Measurements from ENCODE around the gene BIRC7. TPM values are rescaled to one million over a fixed set of nuclear protein-coding genes. Genes with fewer than 3 reads are reported as not detected.

The BIRC7 gene
- total RNA-seq, result not detected

DNA sequence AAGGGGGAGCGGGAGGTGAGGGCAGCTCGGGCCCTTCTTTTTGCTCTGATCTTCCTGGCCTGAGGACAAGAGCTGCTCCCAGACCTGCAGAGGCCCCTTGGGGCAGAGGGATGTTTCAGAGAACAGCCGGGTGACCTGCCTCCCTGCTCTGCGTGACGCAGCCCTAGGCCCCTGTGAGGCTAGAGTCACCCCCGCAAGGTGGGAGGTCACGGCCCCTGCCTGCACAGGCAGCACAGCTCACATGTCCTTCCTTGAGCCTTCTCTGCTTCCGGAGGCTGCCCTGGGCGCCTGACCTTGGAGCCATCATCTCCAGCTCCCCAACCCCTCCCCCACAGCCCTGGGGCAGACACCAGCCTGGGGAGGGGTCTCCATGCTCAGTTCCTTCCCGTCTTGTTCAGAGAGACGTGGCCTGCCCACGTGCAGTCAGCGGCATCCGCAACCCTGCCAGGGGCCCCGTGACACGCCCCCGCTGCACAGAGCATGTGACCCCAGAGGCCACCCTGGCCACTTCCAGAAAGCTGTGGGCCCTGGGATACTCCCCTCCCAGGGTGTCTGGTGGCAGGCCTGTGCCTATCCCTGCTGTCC lies at the start of gene BIRC7:
Gene BIRC7 (plus strand): TSS at position 507 of the 585 bp plus-strand sequence. CDS start 192 bp downstream, outside the sequence.
- Mint-ChIP-seq H3K36me3 (no peaks in the 10 kb centered on the region), H3K27ac (no peak within 1 kb of the TSS), H3K4me1 (ENCODE audit: low read depth in 2 of 2) (no peaks in the 10 kb centered on the region), H3K27me3 (peaks cover 14 to 19% of the 10 kb centered on the region in 2 donors), H3K4me3 (no peak within 1 kb of the TSS), H3K9me3 (no peaks in the 10 kb centered on the region)
- ATAC-seq, result no peak
- DNase-seq (ENCODE audit: low spot score), result no peak

GRCh38 chr20:63186084-63186483 lies 49.6 kb upstream of the BIRC7 start:
- no peak overlapping the region for H3K27ac Mint-ChIP-seq
- H3K27me3 Mint-ChIP-seq, result peaks cover 0 to 2% of the 10 kb centered on the region in 2 donors
- no peaks in the 10 kb centered on the region for H3K36me3 Mint-ChIP-seq
- ATAC-seq, result no peak
- no peaks in the 10 kb centered on the region for H3K9me3 Mint-ChIP-seq
- H3K4me3 Mint-ChIP-seq, result no peak overlapping the region
- DNase-seq (ENCODE audit: low spot score), result no peak
- H3K4me1 Mint-ChIP-seq (ENCODE audit: low read depth in 2 of 2), result no peaks in the 10 kb centered on the region

- Mint-ChIP-seq H3K4me1 (ENCODE audit: low read depth in 2 of 2) (no peaks in the 10 kb centered on the region), H3K27me3 (peaks cover 0 to 2% of the 10 kb centered on the region in 2 donors), H3K4me3 (no peak overlapping the region), H3K36me3 (no peaks in the 10 kb centered on the region), H3K9me3 (no peaks in the 10 kb centered on the region), H3K27ac (no peak overlapping the region)
- DNase-seq (ENCODE audit: low spot score), result no peak
- ATAC-seq, result no peak
These were observed 49.0 kb upstream of the BIRC7 start for GRCh38 chr20:63186528-63187316.

DNA sequence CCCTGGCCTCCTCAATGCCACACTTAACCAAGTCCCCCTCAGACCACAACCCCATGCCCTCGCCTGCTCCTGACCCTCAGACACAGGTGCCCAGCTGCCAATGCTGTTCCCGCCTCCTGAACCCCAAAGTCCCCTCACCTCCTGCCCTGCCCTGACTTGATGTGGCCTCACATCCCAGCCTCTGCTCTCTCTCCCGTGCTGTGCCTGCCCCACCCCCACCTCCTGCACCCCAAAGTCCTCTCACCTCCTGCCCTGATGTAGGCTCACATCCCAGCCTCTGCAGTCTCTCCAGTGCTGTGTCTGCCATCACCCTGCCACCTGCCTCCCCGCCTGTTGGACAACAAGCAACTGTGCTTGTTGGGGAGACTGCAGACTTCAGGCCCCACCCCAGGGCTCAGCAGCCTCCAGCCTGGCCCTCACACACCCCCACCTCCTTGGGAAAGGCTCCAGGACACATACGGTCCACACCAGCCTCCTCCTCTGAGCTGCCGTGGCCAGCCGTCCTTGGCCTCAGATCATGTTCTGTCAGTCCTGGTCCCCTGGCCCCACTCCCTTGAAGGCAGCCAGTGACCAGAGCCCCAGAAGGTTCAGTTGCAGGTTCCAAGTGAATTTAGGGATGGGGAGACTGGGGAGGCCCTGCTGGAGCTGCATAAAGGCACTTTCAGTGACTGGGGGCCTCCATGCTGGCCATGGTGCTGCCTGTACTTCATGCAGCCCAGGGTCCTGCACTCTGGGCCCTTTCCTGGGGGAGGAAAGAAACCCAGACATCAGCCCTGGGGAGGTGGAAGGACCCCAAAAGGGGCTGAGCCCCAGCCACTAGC lies 48.2 kb upstream of the BIRC7 start:
- Mint-ChIP-seq H3K27me3 (peaks cover 0 to under 1% of the 10 kb centered on the region in 2 donors), H3K9me3 (no peaks in the 10 kb centered on the region), H3K36me3 (no peaks in the 10 kb centered on the region), H3K4me3 (no peak overlapping the region), H3K27ac (no peak overlapping the region), H3K4me1 (ENCODE audit: low read depth in 2 of 2) (no peaks in the 10 kb centered on the region)
- ATAC-seq, result no peak
- no peak for DNase-seq (ENCODE audit: low spot score)

DNA sequence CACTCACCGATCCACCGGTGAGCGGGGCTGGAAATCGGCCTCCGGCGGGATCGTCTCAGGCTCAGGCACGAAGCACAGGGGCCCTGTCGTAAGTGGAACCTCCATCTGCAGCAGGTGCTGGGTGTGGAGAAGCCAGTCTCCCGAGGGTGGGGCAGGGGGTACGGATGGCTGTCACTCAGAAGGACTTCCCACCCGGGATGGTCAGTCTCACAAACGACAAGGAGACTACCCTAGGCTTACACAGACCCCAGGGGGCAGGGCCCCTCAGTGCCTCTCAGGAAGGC lies 47.6 kb upstream of the BIRC7 start:
- Mint-ChIP-seq H3K27ac (no peak overlapping the region), H3K4me1 (ENCODE audit: low read depth in 2 of 2) (no peaks in the 10 kb centered on the region), H3K9me3 (no peaks in the 10 kb centered on the region), H3K27me3 (no peaks in the 10 kb centered on the region), H3K4me3 (no peak overlapping the region), H3K36me3 (no peaks in the 10 kb centered on the region)
- DNase-seq (ENCODE audit: low spot score), result no peak
- ATAC-seq, result no peak

DNA sequence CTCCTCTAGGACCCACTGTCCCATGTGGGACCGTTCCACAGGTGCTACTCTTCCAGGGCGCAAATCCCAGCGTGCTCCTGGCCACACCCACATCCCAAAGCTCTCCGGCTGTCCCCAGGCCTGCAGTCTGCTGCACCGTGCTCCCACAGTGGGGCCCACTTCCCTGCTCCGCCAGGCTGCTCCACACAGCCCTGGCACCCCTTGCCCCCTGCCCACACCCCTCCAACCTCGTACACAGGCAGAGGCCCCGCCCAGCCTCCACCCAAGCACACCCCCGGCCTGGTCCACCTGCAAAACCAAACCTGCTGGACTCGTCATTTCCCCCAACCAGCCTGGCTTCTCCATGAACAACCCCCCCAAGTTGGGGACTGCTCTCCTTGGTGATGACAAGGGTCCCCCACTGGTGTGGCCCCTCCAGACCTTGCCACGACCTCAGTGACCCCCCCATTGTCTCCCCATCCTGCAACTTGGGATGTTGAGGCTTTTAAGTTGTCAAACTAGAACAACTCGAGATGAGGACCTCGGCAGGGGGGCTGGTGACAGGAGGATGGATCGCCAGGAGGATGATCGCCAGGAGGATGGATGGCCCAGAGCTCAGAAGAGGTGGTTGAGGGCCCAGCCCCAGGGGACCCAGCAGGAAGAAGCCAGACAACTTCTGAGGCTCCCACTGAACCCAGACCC lies 46.9 kb upstream of the BIRC7 start:
- no peaks in the 10 kb centered on the region for H3K36me3 Mint-ChIP-seq
- ATAC-seq (no peak), DNase-seq (ENCODE audit: low spot score) (no peak)
- no peak overlapping the region for H3K27ac Mint-ChIP-seq
- H3K27me3 Mint-ChIP-seq, result no peaks in the 10 kb centered on the region
- H3K9me3 Mint-ChIP-seq, result no peaks in the 10 kb centered on the region
- H3K4me3 Mint-ChIP-seq, result no peak overlapping the region
- no peaks in the 10 kb centered on the region for H3K4me1 Mint-ChIP-seq (ENCODE audit: low read depth in 2 of 2)

DNA sequence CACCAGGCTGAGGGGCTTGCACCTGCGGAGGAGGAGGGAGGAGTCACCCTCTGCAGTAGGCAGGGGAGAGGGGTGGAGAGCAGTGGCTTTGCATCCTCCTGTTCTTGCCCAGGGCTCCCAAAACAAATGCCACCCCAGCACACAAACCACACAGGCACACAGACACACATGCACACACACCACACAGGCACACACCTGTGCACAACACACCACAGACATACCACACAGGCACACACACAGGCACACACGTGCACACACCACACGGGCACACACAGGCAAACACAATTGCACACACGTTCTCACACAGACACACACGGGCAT lies 46.4 kb upstream of the BIRC7 start:
- no peaks in the 10 kb centered on the region for H3K27me3 Mint-ChIP-seq
- no peaks in the 10 kb centered on the region for H3K36me3 Mint-ChIP-seq
- H3K4me1 Mint-ChIP-seq (ENCODE audit: low read depth in 2 of 2), result no peaks in the 10 kb centered on the region
- no peak overlapping the region for H3K27ac Mint-ChIP-seq
- no peak overlapping the region for H3K4me3 Mint-ChIP-seq
- H3K9me3 Mint-ChIP-seq, result no peaks in the 10 kb centered on the region
- no peak for DNase-seq (ENCODE audit: low spot score)
- no peak for ATAC-seq

- H3K4me1 Mint-ChIP-seq (ENCODE audit: low read depth in 2 of 2), result no peaks in the 10 kb centered on the region
- DNase-seq (ENCODE audit: low spot score), result no peak
- ATAC-seq, result no peak
- H3K9me3 Mint-ChIP-seq, result no peaks in the 10 kb centered on the region
- H3K27me3 Mint-ChIP-seq, result no peaks in the 10 kb centered on the region
- no peak overlapping the region for H3K27ac Mint-ChIP-seq
- no peak overlapping the region for H3K4me3 Mint-ChIP-seq
- H3K36me3 Mint-ChIP-seq, result no peaks in the 10 kb centered on the region
These were observed 45.7 kb upstream of the BIRC7 start for GRCh38 chr20:63189846-63190559.

GRCh38 chr20:63190828-63191227 lies 44.9 kb upstream of the BIRC7 start:
- Mint-ChIP-seq H3K9me3 (no peaks in the 10 kb centered on the region), H3K4me3 (no peak overlapping the region), H3K27me3 (no peaks in the 10 kb centered on the region), H3K36me3 (no peaks in the 10 kb centered on the region), H3K4me1 (ENCODE audit: low read depth in 2 of 2) (no peaks in the 10 kb centered on the region), H3K27ac (no peak overlapping the region)
- DNase-seq (ENCODE audit: low spot score) (no peak), ATAC-seq (no peak)

- ATAC-seq, result no peak
- no peak overlapping the region for H3K4me3 Mint-ChIP-seq
- H3K9me3 Mint-ChIP-seq, result no peaks in the 10 kb centered on the region
- peaks cover 0 to 2% of the 10 kb centered on the region in 2 donors for H3K4me1 Mint-ChIP-seq (ENCODE audit: low read depth in 2 of 2)
- no peaks in the 10 kb centered on the region for H3K27me3 Mint-ChIP-seq
- DNase-seq (ENCODE audit: low spot score), result no peak
- H3K27ac Mint-ChIP-seq, result no peak overlapping the region
- H3K36me3 Mint-ChIP-seq, result no peaks in the 10 kb centered on the region
These were observed 44.3 kb upstream of the BIRC7 start for GRCh38 chr20:63191400-63191799.

GRCh38 chr20:63192721-63193120 lies 43.0 kb upstream of the BIRC7 start:
- DNase-seq (ENCODE audit: low spot score) (no peak), ATAC-seq (no peak)
- H3K9me3 Mint-ChIP-seq, result no peaks in the 10 kb centered on the region
- no peaks in the 10 kb centered on the region for H3K36me3 Mint-ChIP-seq
- no peaks in the 10 kb centered on the region for H3K27me3 Mint-ChIP-seq
- peaks cover 5 to 9% of the 10 kb centered on the region in 2 donors for H3K4me1 Mint-ChIP-seq (ENCODE audit: low read depth in 2 of 2)
- no peak overlapping the region for H3K27ac Mint-ChIP-seq
- no peak overlapping the region for H3K4me3 Mint-ChIP-seq

- no peak for ATAC-seq
- Mint-ChIP-seq H3K36me3 (no peaks in the 10 kb centered on the region), H3K27ac (no peak overlapping the region), H3K9me3 (no peaks in the 10 kb centered on the region), H3K4me3 (no peak overlapping the region), H3K4me1 (ENCODE audit: low read depth in 2 of 2) (peaks cover 5 to 9% of the 10 kb centered on the region in 2 donors), H3K27me3 (no peaks in the 10 kb centered on the region)
- DNase-seq (ENCODE audit: low spot score), result no peak
These were observed 41.5 kb upstream of the BIRC7 start for GRCh38 chr20:63194007-63194796.

DNA sequence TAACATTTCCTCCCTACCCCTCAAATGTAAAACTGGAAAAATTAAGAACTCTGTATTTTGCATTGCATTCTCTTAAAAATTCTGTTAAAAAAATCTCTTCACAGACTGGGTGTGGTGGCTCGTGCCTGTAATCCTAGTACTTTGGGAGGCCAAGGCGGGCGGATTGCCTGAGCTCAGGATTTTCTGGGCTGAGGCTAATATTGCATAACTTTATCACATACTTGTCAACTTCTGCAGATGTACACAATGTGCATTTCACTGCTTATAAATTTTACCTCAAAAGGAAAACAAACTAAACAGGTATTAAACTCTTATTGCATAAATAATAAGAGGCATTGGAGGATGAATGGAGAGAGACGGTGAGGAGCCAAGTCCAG lies 40.9 kb upstream of the BIRC7 start:
- ATAC-seq (no peak), DNase-seq (ENCODE audit: low spot score) (no peak)
- Mint-ChIP-seq H3K36me3 (no peaks in the 10 kb centered on the region), H3K27ac (no peak overlapping the region), H3K27me3 (no peaks in the 10 kb centered on the region), H3K4me1 (ENCODE audit: low read depth in 2 of 2) (peaks cover 5 to 12% of the 10 kb centered on the region in 2 donors), H3K9me3 (no peaks in the 10 kb centered on the region), H3K4me3 (no peak overlapping the region)

All from natural killer cell treated with Interleukin-12 subunit alpha and Interleukin-12 subunit beta and Interleukin-15 and Interleukin-18, amount 100 ng/mL, for 72 hours (primary cell).